PC-3 (cell line): ENCODE results near the gene SUV39H1. TPM values are rescaled to one million over a fixed set of nuclear protein-coding genes. Genes with fewer than 3 reads are reported as not detected.

Experiments
- ATAC-seq: fragments of 200-7000 bp; cut with Tn5 transposase; 2 replicates; pipeline ENCODE4 v1.9.1; 2020; ENCODE audit warnings: mild to moderate bottlenecking, moderate library complexity
- BruUV-seq: library from RNA; stranded (reverse); fragments of 400-500 nt; replicated peaks from 2 replicates; lab custom pipeline; 2021; lab: Mats Ljungman, UMichigan
- CTCF ChIA-PET: fragments of 300-600 bp; sonication (Branson Sonifier 250); formaldehyde crosslinking; loops from one replicate; lab custom pipeline; 2022; ENCODE audit warnings: antibody characterized with exemption; lab: Charles Lee
- POLR2A ChIA-PET: fragments of 300-600 bp; sonication (Branson Sonifier 250); formaldehyde crosslinking; loops from one replicate; lab custom pipeline; 2022; ENCODE audit warnings: antibody characterized with exemption; ENCODE audit not compliant: unreplicated experiment; lab: Charles Lee
- DNase-seq: peaks from one replicate; pipeline ENCODE4 v3.0.0-alpha.2; 2015
- H2AFZ ChIP-seq: fragments of 300-600 bp; sonication (generic); 2 replicates; pipeline ENCODE4 v1.6.0; 2016; ENCODE audit warnings: antibody characterized with exemption, low read length
- H3F3A ChIP-seq: fragments of 300-600 bp; sonication (generic); one replicate; pipeline ENCODE4 v1.6.0; 2017; ENCODE audit warnings: antibody characterized with exemption, low read length, control low read depth, mild to moderate bottlenecking; ENCODE audit not compliant: unreplicated experiment
- H3K27ac ChIP-seq: fragments of 300-600 bp; sonication (generic); 2 replicates; pipeline ENCODE4 v1.5.1; 2016; ENCODE audit warnings: mild to moderate bottlenecking, low read length
- H3K27me3 ChIP-seq: fragments of 300-600 bp; sonication (generic); 2 replicates; pipeline ENCODE4 v1.6.1; 2016; ENCODE audit warnings: low read length, mixed read lengths
- H3K36me3 ChIP-seq: fragments of 300-600 bp; sonication (generic); 2 replicates; pipeline ENCODE4 v1.6.1; 2016; ENCODE audit warnings: low read depth, mixed run types, low read length, mixed read lengths
- H3K4me1 ChIP-seq: fragments of 300-600 bp; sonication (generic); 2 replicates; pipeline ENCODE4 v1.5.1; 2016; ENCODE audit warnings: low read length; ENCODE audit not compliant: insufficient read depth
- H3K4me2 ChIP-seq: fragments of 300-600 bp; sonication (generic); 2 replicates; pipeline ENCODE4 v1.6.0; 2016; ENCODE audit warnings: low read length
- H3K4me3 ChIP-seq: fragments of 300-600 bp; sonication (generic); 2 replicates; pipeline ENCODE4 v1.5.1; 2016; ENCODE audit warnings: mild to moderate bottlenecking, low read length, mixed read lengths
- H3K79me2 ChIP-seq: fragments of 300-600 bp; sonication (generic); 2 replicates; pipeline ENCODE4 v1.6.1; 2017; ENCODE audit warnings: low read length, mixed read lengths
- H3K9ac ChIP-seq: fragments of 300-600 bp; sonication (generic); 2 replicates; pipeline ENCODE4 v1.6.0; 2016; ENCODE audit warnings: mild to moderate bottlenecking, low read length
- H3K9me2 ChIP-seq: fragments of 300-600 bp; sonication (generic); replicated peaks from 2 replicates; pipeline ENCODE4 v1.6.1; 2016; ENCODE audit warnings: mixed run types, low read length, mixed read lengths
- H3K9me3 ChIP-seq: fragments of 300-600 bp; sonication (generic); 2 replicates; pipeline ENCODE4 v1.6.1; 2016; ENCODE audit warnings: low read length, mixed read lengths
- H4K20me1 ChIP-seq: fragments of 300-600 bp; sonication (generic); 2 replicates; pipeline ENCODE4 v1.6.1; 2016; ENCODE audit warnings: low read length, mixed read lengths
- EZH2 ChIP-seq: fragments of 300-600 bp; sonication (generic); IDR thresholded peaks from one replicate; pipeline ENCODE4 v1.6.1; 2017; ENCODE audit warnings: antibody characterized with exemption, mild to moderate bottlenecking, low read length; ENCODE audit not compliant: unreplicated experiment
- EZH2phosphoT487 ChIP-seq: fragments of 300-600 bp; sonication (generic); IDR thresholded peaks from 2 replicates; pipeline ENCODE4 v1.6.1; 2018; ENCODE audit warnings: mild to moderate bottlenecking, antibody characterized with exemption, low read length, borderline replicate concordance
- intact Hi-C: fragments of 100-400 bp; cut with micrococcal nuclease; formaldehyde crosslinking; loops from 2 replicates; pipeline ENCODE4 v1.9.0; 2023
- total RNA-seq: library from RNA; depleted of rRNA; stranded (reverse); fragments of >200 nt; gene quantifications from 2 replicates; pipeline ENCODE4 v1.2.3, GENCODE V29; 2014
- TF ChIP-seq, protein P1 (sequence below): fragments of 300-600 bp; sonication (generic); conservative IDR thresholded peaks from 2 replicates; pipeline ENCODE4 v1.5.1; 2017; ENCODE audit warnings: antibody characterized with exemption, low read depth, mild to moderate bottlenecking, low read length

SUV39H1 gene
- total RNA-seq, 1 experiment from 2014 or later = 22.3 TPM

DNA sequence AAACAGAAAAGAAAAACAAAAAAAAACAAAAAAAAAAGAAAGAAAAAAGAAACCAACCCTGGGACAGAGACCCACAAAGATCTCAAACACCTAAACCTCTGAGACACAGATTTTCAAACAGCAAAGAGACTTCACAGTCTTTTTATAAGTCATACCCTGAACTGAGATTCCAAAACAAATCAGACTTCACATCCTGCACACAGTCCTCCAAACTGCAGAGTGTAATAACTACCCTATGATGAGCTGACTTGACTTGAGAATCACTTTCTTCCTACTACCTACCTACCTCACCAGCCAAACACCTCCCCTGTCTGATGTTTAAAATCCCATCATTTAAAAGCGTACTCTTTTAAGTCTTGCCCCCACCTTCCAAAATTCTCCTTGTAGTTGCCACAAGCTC lies 39.8 kb downstream of the SUV39H1 start:
- BruUV-seq = no TSS peak
- no peak for DNase-seq
- H3K9me2 ChIP-seq = no peaks in the 10 kb centered on the region
- POLR2A ChIA-PET = no interaction called here
- H3K36me3 ChIP-seq = no peaks in the 10 kb centered on the region
- no peaks in the 10 kb centered on the region for H3K9me3 ChIP-seq
- H4K20me1 ChIP-seq = no peaks in the 10 kb centered on the region
- no peaks in the 10 kb centered on the region for H3F3A ChIP-seq
- no peak for ATAC-seq
- H2AFZ ChIP-seq = peak overlapping the region; percentile 59; the same call in 1 of the 2 replicates
- no peaks in the 10 kb centered on the region for H3K27me3 ChIP-seq
- no peak overlapping the region for H3K27ac ChIP-seq
- TF ChIP-seq, protein P1, sequence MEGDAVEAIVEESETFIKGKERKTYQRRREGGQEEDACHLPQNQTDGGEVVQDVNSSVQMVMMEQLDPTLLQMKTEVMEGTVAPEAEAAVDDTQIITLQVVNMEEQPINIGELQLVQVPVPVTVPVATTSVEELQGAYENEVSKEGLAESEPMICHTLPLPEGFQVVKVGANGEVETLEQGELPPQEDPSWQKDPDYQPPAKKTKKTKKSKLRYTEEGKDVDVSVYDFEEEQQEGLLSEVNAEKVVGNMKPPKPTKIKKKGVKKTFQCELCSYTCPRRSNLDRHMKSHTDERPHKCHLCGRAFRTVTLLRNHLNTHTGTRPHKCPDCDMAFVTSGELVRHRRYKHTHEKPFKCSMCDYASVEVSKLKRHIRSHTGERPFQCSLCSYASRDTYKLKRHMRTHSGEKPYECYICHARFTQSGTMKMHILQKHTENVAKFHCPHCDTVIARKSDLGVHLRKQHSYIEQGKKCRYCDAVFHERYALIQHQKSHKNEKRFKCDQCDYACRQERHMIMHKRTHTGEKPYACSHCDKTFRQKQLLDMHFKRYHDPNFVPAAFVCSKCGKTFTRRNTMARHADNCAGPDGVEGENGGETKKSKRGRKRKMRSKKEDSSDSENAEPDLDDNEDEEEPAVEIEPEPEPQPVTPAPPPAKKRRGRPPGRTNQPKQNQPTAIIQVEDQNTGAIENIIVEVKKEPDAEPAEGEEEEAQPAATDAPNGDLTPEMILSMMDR = no peak
- no peak for TF ChIP-seq EZH2
- no peak for TF ChIP-seq EZH2phosphoT487
- intact Hi-C loops = no loop called here
- H3K4me3 ChIP-seq = peak overlapping the region; percentile 85
- CTCF ChIA-PET = no interaction called here
- H3K9ac ChIP-seq = no peak overlapping the region; the same call in 1 of the 2 replicates
- H3K4me2 ChIP-seq = peak overlapping the region; percentile 58
- H3K79me2 ChIP-seq = no peaks in the 10 kb centered on the region
- H3K4me1 ChIP-seq = peaks cover 7% of the 10 kb centered on the region

DNA sequence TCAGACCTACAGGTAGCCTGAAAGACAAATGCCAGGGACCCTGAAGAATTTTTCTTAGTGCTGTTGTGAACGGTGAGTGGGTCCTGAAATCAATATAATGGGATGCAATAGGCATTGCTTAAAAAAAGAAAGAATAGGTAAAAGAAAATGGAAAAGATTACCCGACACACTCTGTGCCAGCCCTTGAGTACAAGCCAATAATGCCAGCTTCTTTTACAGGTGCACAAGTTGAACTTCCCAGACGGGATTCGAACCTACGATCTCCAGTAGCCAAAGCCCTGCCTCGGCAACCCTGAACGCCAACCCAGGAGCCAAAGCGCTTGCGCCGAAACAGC lies 40.3 kb downstream of the SUV39H1 start:
- intact Hi-C loops = no loop called here
- ATAC-seq (no peak), DNase-seq (no peak)
- Histone ChIP-seq H3K9me2 (no peaks in the 10 kb centered on the region), H3K9ac (no peak overlapping the region; the same call in 1 of the 2 replicates), H4K20me1 (no peaks in the 10 kb centered on the region), H3K9me3 (no peaks in the 10 kb centered on the region), H3K36me3 (no peaks in the 10 kb centered on the region), H2AFZ (peak overlapping the region; percentile 59), H3K4me2 (peak overlapping the region; percentile 58), H3K4me3 (peak overlapping the region; percentile 85), H3K79me2 (no peaks in the 10 kb centered on the region), H3F3A (no peaks in the 10 kb centered on the region), H3K4me1 (peaks cover 7% of the 10 kb centered on the region), H3K27ac (no peak overlapping the region), H3K27me3 (no peaks in the 10 kb centered on the region)
- TF ChIP-seq EZH2phosphoT487 = no peak
- no peak for TF ChIP-seq EZH2
- TF ChIP-seq, protein P1 = no peak
- BruUV-seq = TSS peak; percentile 77
- ChIA-PET POLR2A (interaction anchor here (0.6 to 1.4 kb wide), 11 partner anchors 33 to 1628 kb away, joined by 3 to 10 read pairs (median 4); partner anchors contain the start of genes HDAC6, SLC35A2 and SUV39H1), CTCF (no interaction called here)

- H3K9ac ChIP-seq = peak overlapping the region; percentile 94
- H3K36me3 ChIP-seq = no peaks in the 10 kb centered on the region
- no peaks in the 10 kb centered on the region for H3F3A ChIP-seq
- H4K20me1 ChIP-seq = no peaks in the 10 kb centered on the region
- H3K4me2 ChIP-seq = peak overlapping the region; percentile 95
- peaks cover 7% of the 10 kb centered on the region for H3K4me1 ChIP-seq
- ChIA-PET CTCF (no interaction called here), POLR2A (interaction anchor here (0.5 to 1.4 kb wide), 12 partner anchors 33 to 1628 kb away, joined by 3 to 10 read pairs (median 4); partner anchors contain the start of genes HDAC6, SLC35A2 and SUV39H1)
- H3K9me3 ChIP-seq = no peaks in the 10 kb centered on the region
- no peaks in the 10 kb centered on the region for H3K9me2 ChIP-seq
- TF ChIP-seq EZH2phosphoT487 (no peak), EZH2 (no peak)
- TF ChIP-seq, protein P1 = no peak
- no peaks in the 10 kb centered on the region for H3K79me2 ChIP-seq
- peak overlapping the region; percentile 89 for H2AFZ ChIP-seq
- BruUV-seq = TSS peak; percentile 100
- peak overlapping the region; percentile 83 for H3K27ac ChIP-seq
- H3K4me3 ChIP-seq = peak overlapping the region; percentile 85
- no peaks in the 10 kb centered on the region for H3K27me3 ChIP-seq
- DNase-seq (peak; percentile 97), ATAC-seq (peak; percentile 99)
- intact Hi-C loops = no loop called here
Observed at GRCh38 chrX:48737213-48737938, 40.8 kb downstream of the SUV39H1 start.
